DOHH2 (cell line): ENCODE results near the gene ELP2.
"Not testable (repeated sequence)": the region's sequence is repeated elsewhere in the genome, so short reads cannot be mapped to it uniquely, and the experiment has no call there.

Source experiments
- CTCF ChIP-seq: fragments of 200-600 bp; sonication (generic); IDR thresholded peaks from one replicate; pipeline ENCODE4 v1.5.1; 2014; ENCODE audit warnings: antibody characterized with exemption, mild to moderate bottlenecking, low read depth, low read length; ENCODE audit not compliant: poor library complexity, severe bottlenecking
- EZH2phosphoT487 ChIP-seq: fragments of 200-600 bp; sonication (generic); IDR thresholded peaks from 2 replicates; pipeline ENCODE4 v1.6.1; 2017; ENCODE audit warnings: borderline replicate concordance, mild to moderate bottlenecking, antibody characterized with exemption, low read length, moderate library complexity, mixed read lengths

GRCh38 chr18:36116771-36117170 is 12.9 kb upstream of the ELP2 start:
- not testable (repeated sequence) for TF ChIP-seq CTCF, EZH2phosphoT487
